ENCODE data around the gene CCDC78.

DNA sequence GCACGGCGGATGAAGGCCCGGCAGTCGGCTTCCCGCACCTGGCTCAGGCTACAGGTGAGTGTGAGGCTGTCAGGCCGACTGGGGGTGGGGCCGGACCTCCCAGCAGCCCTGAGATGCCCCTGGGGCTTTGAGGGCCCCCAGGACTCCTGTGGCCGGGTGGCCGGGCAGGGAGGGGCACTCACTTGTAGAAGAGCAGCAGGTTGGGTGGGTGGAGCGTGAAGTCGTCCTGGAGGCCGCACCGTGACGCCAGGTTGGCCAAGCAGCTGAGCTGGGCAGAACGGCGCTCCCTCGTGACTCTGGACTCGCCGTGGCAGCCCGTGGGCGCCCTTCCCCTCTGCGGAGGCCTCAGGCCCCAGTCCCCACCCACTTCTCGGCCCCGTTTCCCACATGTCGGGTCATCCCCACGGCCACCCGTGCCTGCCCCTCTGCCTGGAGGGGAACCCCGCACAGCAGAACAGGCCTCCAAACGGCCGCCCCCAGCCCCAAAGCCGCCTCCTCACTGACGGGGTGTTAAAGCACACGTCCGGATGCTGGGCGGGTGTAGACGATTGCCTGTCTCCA lies 49.1 kb upstream of the CCDC78 start:
- TF ChIP-seq POLR2A (IDR thresholded peaks at IDR 0.05; ENCODE audit: borderline replicate concordance, extremely low read depth, insufficient read depth, insufficient read length): no peak
- TF ChIP-seq, protein P1, sequence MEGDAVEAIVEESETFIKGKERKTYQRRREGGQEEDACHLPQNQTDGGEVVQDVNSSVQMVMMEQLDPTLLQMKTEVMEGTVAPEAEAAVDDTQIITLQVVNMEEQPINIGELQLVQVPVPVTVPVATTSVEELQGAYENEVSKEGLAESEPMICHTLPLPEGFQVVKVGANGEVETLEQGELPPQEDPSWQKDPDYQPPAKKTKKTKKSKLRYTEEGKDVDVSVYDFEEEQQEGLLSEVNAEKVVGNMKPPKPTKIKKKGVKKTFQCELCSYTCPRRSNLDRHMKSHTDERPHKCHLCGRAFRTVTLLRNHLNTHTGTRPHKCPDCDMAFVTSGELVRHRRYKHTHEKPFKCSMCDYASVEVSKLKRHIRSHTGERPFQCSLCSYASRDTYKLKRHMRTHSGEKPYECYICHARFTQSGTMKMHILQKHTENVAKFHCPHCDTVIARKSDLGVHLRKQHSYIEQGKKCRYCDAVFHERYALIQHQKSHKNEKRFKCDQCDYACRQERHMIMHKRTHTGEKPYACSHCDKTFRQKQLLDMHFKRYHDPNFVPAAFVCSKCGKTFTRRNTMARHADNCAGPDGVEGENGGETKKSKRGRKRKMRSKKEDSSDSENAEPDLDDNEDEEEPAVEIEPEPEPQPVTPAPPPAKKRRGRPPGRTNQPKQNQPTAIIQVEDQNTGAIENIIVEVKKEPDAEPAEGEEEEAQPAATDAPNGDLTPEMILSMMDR (IDR thresholded peaks at IDR 0.05 in 2 of 3, conservative IDR thresholded peaks at IDR 0.05 in 1 of 3; ENCODE audit: borderline replicate concordance in 1 of 3, insufficient read depth in 1 of 3, low read depth in 2 of 3, low read length in 2 of 3): no peak

All from HCT116 (cell line).